Stimulated activated CD4-positive, alpha-beta T cell treated with anti-CD3 and anti-CD28 coated beads, Interleukin-2, amount 100 ng/mL, for 48 hours (primary cell): ENCODE measurements around the gene STK36.

Experiments used
- DNase-seq, 2 donors: peaks; one replicate each; pipeline ENCODE4 v3.0.0-alpha.2; 2020

STK36 gene

GRCh38 chr2:218720048-218721041 is 48.5 kb downstream of the STK36 start:
- DNase-seq = no peak

GRCh38 chr2:218721488-218721887 is 49.6 kb downstream of the STK36 start:
- DNase-seq = no peak

GRCh38 chr2:218721934-218722333 is 50.0 kb downstream of the STK36 start:
- DNase-seq = no peak

DNA sequence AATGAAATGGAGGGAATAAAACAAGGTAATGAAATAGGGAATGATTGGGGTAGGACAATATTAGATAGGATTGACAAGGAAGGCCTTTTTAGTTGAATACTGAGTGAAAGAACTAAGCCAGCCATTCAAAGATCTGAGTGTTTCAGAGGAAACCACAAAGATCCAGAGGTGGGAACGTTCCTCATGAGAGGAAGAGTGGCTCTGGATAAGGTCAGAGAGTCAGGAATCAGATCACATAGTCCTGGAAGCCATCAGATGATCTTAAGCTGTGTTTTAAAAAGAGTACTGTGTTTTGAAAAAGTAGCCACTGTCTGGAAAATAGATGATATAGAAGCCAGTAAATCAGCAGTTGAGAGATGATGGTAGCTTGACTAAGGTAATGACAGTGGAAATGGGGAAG is 50.5 kb downstream of the STK36 start:
- DNase-seq = no peak

- DNase-seq = no peak
Observed at GRCh38 chr2:218722876-218723785, 51.2 kb downstream of the STK36 start.

GRCh38 chr2:218726004-218726574 is 54.2 kb downstream of the STK36 start:
- DNase-seq = no peak

GRCh38 chr2:218727502-218728165 is 55.7 kb downstream of the STK36 start:
- DNase-seq = no peak

- DNase-seq = no peak
Observed at GRCh38 chr2:218729640-218730039, 57.8 kb downstream of the STK36 start.

DNA sequence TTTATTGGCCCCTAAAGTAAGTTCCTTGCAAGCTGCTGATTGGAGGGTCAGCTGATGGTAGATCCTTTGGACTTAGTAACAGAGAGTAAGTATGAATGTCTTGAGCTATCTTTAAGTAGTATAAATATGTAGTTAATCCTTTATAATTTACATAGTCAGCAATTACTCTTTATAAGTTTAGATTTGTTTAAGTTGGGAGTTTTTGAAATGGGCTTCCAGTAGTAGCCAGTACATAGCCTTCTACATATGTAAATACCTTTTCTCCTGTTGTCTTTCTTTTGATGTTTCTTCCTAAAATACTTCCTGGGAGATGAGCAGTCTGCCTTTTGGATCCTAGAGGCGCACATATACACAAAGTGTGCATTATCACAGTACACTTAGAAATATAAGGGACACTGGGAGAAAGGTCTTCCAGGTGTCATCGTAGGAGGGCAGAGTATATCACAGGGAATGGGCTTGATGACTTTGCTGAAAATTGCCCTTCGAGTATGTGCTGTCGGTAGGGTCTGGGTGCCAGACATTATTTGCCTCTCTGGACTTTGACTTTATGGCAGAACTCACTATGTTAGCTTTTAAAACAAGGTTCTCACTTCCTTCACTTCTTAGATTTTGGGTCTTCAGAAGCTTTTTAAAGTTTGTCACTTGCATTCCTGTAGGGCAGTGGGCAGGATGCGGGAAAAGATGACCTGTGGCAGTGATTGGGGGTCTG is 60.3 kb downstream of the STK36 start:
- no peak for DNase-seq

- no peak for DNase-seq
Observed at GRCh38 chr2:218732761-218733158, 60.9 kb downstream of the STK36 start.

DNA sequence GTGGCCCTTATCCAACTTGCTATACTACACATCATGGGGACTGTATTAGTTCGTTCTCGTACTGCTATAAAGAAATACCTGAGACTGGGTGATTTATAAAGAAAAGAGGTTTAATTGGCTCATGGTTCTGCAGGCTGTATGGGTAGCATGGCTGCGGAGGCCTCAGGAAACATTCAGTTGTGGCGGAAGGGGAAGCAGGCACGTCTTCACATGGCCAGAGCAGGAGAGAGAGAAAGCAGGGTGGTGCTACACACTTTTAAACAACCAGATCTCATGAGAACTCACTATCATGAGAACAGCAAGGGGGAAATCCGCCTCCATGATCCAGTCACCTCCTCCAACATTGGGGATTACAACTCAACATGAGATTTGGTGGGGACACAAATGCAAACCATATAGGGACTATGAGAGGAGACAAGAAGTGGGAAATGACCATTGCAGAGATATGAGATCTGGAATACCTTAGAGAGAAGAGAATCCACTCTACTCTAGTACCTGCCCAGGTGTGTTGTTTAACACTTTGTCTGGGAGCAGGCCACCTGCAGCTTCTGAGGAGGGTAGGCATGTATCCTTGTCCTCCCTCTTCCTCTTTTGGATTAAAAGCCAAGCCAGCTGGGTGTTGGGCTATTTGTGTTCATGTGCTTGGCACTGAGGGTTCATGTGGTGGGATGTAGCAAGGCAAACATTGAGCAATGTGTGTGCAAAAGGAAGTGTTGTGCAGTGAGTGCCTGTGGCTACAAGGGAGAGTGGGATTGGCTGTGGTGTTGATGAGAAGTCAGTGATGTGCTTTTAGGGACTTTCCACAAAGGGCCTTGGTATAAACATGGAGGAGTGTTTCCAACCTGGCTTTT is 61.5 kb downstream of the STK36 start:
- peak in 1 of 2 donors; percentile 5 for DNase-seq

DNA sequence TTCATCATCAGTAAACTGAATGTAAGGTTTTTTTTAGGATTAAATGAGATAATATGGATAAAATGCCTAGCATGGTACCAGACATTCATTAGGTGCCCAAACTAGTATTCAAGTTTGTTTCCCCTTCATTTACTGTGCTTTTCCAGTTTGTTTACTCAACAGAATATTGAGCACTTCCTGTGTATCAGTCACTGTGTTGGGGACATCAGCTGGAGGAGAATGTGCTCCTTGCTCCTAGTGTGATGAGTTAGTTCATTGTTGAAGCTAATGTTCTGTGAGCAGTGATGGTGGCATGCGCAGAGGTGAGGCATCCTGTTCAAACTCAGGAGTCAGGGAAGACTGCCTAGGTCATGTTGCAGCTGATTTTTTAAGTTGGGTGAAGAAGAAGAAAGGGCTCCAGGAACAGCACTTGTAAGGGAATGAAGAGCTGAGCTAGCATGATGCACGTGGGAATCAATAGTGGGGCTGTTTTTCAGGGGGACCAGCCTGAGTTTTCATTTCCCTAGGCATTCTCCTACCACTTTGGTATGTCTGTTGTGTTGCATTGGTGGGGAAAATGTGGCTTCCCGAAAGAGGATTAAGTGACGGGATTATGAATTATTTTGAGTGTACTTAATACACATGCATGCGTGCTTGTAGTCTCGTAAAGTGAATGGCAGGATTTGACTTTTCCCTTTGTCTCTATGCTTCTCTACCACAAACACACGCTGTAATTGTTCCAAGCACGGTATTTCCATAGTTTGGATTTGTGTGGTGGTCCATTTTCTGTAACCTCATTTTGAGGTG is 62.5 kb downstream of the STK36 start:
- no peak for DNase-seq

- DNase-seq = no peak
Observed at GRCh38 chr2:218736531-218736930, 64.6 kb downstream of the STK36 start.

- DNase-seq = no peak
Observed at GRCh38 chr2:218743068-218743467, 71.2 kb downstream of the STK36 start.

- no peak for DNase-seq
Observed at GRCh38 chr2:218744615-218745014, 72.7 kb downstream of the STK36 start.

- DNase-seq = no peak
Observed at GRCh38 chr2:218745160-218745558, 73.3 kb downstream of the STK36 start.

DNA sequence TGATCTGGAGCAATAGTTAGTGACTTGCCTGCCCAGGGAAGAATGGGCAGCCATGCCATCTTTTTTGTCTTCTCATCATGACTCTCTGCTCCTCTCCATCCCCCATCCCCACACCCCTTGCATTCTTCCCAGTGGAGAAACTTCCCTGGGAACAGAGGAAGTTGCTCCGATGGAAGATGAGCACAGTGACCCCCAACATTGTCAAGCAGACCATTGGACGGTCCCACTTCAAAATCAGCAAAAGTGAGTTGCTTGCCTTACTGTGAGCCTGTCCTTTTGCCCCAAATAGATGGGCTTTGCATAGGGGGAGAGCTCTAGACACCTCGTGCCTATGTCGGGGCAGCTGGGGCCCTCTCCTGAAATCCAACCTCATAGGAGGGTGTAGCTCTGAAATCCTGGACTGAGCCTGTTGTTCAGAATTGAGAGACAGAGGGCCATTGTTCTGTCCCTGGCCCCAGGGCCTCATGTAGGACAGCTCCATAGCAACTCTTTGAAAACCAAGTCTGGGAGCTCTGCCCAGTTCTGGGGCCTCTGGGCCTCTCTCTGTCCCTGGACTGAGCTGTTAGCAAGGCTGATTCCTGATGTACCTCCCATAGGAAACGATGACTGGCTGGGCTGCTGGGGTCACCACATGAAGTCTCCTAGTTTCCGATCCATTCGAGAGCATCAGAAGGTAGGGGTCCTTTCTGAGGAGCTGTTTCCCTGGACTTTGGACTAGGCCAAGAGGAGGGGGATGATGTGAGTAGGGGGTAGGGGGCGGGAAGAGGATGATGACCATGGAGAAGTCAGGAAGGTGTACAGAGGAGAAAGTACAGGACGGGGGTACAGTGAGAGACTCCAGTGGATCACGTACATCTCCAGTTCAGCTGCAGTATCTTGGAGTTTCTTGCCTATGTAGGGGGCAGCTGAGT is 73.9 kb downstream of the STK36 start:
- no peak for DNase-seq

- no peak for DNase-seq
Observed at GRCh38 chr2:218746470-218746795, 74.5 kb downstream of the STK36 start.

- DNase-seq = no peak
Observed at GRCh38 chr2:218746960-218747359, 75.1 kb downstream of the STK36 start.
